Fibroblast of the aortic adventitia (primary cell): Measurements from ENCODE around the gene C9orf85. TPM values are rescaled to one million over a fixed set of nuclear protein-coding genes. Genes with fewer than 3 reads are reported as not detected.
A peak's percentile ranks its signal among the peaks of the same experiment; 100 is the strongest.

Experiments
- DNase-seq: peaks from one replicate; pipeline ENCODE4 v3.0.0-alpha.2; 2010; ENCODE audit warnings: low read depth
- H3K4me3 ChIP-seq: 2 replicates; pipeline ENCODE4 v1.5.1; 2011; ENCODE audit warnings: low read depth, mild to moderate bottlenecking, control low read depth, low read length, moderate library complexity
- CTCF ChIP-seq: IDR thresholded peaks from 2 replicates; pipeline ENCODE4 v1.5.1; 2011; ENCODE audit warnings: mild to moderate bottlenecking, low read length, control low read depth, inconsistent platforms; ENCODE audit not compliant: insufficient read depth
- total RNA-seq: library from RNA; depleted of rRNA; stranded (reverse); fragments of >200 nt; gene quantifications from 2 replicates; pipeline ENCODE4 v1.2.3, GENCODE V29; 2012; ENCODE audit warnings: low replicate concordance

The C9orf85 gene
- total RNA-seq, 1 donor, result 14.6 TPM

DNA sequence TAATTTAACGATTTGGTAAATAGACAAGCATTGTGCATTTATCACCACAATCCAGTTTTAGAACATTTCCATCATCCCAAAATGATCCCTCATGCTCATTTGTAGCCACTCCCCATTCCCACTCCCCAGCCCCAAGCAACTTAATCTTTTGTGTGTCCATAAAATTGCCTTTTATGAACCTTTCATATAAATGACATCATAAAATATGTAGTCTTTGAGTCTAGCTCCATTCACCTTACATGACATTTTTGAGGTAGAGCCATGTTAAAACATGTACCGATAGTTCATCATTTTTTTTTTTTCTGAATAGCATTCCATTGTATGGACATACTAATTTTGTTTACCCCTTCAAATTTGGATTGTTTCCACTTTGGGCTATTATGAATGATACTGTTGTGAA lies 70.5 kb downstream of the C9orf85 start:
- no peak for DNase-seq
- H3K4me3 ChIP-seq, result no peak overlapping the region
- TF ChIP-seq CTCF, result no peak

DNA sequence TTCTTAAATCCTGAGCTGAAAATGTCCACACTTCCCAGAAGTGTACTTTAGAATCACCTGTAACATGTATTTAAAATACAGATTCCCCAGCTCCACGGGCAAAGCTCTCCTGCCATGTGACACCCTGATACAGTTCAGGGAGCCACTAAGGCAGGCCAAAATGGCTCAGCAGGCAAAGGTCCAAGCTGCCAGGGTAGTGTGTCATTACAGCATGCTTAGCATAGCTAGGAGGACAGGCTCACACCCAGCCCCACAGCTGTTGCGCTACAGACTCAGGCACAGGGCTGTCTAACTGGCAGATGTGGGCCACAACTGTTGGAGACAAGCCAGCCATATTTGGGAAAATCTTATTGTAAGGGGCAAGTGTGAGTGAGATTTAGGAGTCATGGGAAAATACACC lies 73.0 kb downstream of the C9orf85 start:
- no peak for TF ChIP-seq CTCF
- peak; percentile 60 for DNase-seq
- H3K4me3 ChIP-seq, result no peak overlapping the region

DNA sequence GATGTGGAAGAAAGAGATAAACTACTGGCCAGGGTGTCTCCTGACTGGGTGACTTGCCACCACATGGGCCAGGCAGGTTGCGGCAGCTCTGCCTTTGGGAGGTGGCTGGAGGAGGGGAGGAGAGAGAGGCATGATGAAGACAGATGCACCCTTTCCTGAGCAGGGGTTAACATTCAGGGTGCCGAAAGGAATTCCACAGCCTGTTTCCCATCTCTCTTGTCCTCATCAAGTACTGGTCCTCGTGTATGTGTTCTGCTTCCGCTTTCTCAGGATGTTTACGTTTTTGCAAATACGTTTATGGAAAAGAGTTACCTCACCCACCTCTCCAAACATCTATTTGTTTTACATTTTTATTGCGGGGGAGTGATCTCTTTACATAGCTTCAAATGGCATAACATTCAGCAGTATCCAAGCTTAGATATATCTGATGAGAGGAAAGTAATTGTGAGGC lies 73.4 kb downstream of the C9orf85 start:
- no peak overlapping the region for H3K4me3 ChIP-seq
- no peak for DNase-seq
- no peak for TF ChIP-seq CTCF

- TF ChIP-seq CTCF, result no peak
- no peak overlapping the region for H3K4me3 ChIP-seq
- DNase-seq, result no peak
Measured at GRCh38 chr9:71985297-71985911, 74.0 kb downstream of the C9orf85 start.

DNA sequence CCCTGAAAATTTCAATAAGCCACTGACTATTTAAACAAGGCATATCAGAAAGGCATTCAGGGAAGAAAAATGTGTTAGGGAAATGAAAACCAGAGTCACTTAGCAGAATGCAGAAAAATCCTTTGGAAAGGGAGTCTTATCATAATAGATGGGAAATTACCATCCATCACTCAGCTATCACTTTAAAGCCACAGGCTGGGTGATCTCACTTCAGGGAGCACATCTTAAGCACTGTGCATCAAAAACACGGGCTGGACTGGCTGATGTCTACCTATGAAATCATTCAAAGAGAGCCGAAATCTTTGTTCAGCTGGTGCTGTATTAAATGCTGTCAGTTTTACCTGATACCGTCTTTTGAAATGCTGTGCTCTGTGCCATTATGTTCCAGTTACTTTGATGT lies 75.5 kb downstream of the C9orf85 start:
- TF ChIP-seq CTCF, result no peak
- DNase-seq, result no peak
- H3K4me3 ChIP-seq, result no peak overlapping the region

DNA sequence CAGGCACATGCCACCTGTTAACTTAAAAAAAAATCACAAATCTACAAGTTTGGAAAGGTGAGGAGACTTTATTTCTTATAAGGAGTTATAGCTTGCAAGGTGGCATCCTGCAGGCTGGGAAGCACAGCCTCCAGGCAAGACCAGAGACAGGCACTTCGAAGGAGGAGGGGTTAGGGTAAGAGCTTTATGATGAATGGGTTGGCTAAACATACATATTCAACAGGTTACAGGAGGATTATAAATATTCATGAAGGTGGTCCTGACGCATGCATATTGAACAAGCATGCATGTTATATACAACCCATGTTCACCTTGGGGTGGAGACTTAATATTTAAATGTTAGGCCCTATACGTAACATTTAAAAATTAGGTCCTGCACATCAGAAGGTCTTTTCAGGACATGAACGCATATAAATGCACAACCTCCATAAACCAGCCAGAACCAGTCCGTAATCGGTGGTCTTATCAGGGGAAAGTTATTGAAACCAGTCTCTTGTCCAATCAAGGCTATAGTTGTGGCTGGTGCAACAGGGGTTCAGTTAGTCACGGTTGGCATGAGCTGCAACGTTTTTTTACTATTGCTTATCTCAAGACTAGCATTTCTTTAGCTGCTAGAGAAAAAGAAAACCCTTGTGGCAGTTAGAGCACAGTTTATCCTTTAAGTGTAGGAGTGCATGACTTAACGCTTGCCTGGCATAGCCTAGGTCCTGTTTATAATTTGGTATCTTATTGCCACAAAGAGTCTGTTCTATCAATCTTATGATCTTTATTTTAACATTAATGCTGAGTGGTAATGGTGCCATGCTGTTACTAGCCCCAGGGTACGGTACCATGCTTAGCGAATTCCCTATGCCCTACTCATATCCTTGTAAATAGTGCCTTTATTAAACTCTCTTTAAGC lies 76.3 kb downstream of the C9orf85 start:
- peak; percentile 58 for DNase-seq
- H3K4me3 ChIP-seq, result no peak overlapping the region
- TF ChIP-seq CTCF, result no peak
